T-helper 2 cell treated with Interferon-gamma antibody and Interleukin-4, amounts not matched to agents 100 ng/mL and 5 ng/mL, for 36 hours (primary cell): Measurements from ENCODE around the gene SERTM2. TPM values are rescaled to one million over a fixed set of nuclear protein-coding genes. Genes with fewer than 3 reads are reported as not detected.
"Not testable (repeated sequence)": the region's sequence is repeated elsewhere in the genome, so short reads cannot be mapped to it uniquely, and the experiment has no call there.

Experiments
- intact Hi-C: fragments of 100-400 bp; cut with micrococcal nuclease; formaldehyde crosslinking; loops from one replicate; pipeline ENCODE4 v1.15.1; 2023
- total RNA-seq: library from RNA; stranded (reverse); gene quantifications from 2 replicates; pipeline ENCODE4 v1.2.3, GENCODE V29; 2022

SERTM2 gene
- not detected in 2 replicates for total RNA-seq

DNA sequence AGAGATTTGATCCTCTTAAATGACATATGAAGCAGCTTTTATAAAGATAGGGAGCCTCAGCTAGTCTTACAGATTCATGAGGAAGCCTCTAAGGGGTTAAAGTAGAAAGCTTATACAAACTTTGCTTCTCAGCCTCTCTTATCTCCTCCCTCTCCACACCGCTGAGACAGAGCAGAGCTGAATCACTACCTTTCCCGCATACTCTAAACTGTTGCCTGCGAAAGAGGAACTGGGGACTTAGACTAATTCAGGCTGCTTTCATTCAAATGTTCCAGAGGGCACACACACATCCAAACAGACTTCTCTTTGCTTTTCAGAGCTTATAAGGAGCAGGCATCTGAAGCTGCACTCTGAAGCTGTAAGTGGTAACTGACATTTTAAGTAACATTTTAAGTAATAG is at the start of gene SERTM2:
Gene SERTM2, plus strand, starts transcription at position 169 of the 400 bp plus-strand sequence. CDS start 7,213 bp downstream, outside the sequence.
- intact Hi-C loops = no loop called here

DNA sequence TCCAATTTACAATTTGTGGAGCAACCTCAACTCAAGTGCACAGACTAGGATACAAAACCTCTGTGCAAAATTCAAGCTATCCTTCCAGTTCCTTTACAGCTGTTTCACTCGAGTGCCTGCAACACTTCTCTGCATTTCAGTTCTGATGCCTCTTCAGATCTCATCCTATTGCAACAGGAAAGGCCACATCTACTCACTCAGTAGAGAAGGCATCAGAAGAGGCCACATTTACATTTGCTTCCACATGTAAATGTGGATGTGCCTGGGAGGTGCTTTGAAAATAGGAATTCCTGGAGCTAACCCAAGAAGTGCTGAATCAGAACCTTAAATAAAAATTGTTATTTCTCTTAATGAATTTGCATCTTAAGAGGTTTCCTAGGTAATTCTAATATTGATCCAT is 45.8 kb upstream of the SERTM2 start:
- intact Hi-C loops = no loop called here

DNA sequence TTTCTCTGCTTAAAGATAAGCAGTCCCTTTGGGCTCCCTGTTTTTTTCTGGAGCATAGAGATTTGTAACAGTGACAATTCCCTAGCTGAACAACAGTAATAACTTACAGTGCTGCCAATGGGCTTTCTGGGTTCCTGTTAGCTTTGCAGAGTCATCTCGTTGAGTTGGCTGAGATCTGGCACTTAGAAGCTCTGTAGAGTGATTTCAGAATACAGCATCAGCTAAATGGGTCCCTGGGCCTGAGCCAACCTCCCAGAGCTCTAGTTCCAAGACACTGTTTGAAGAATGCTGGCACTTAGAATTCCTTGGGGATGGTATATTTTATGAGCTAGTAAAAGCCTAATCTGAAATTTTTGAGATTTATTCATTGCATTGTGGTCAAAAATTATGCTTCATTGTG is 43.5 kb upstream of the SERTM2 start:
- intact Hi-C loops = no loop called here

DNA sequence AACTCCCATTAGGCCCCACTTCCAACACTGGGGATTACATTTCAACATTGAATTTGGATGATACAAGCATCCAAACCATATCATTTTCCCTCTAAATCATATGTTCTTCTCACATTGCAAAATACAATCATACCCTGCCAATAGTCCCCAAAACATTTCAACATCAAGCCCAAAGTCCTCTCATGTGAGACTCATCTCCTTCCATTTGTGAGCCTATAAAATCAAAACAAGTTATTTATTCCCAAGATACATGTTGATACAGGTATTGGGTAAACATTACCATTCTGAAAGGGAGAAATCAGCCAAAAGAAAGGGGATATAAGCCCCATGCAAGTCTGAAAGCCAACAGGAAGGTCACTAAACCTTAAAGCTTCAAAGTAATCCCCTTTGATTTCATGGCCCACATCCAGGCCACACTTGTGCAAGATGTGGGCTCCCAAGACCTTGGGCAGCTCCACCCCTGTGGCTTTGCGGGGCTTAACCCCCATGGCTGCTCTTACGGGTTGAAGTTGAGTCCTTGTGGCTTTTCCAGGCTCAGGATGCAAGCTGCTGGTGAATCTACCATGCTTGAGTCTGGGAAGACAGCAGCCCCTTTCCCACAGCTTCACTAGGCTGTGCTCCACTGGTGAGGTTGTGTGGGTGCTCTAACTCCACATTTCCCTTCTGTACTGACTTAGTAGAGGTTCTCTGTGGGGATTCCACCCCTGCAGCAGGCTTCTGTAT is 40.6 kb upstream of the SERTM2 start:
- intact Hi-C loops = no loop called here

DNA sequence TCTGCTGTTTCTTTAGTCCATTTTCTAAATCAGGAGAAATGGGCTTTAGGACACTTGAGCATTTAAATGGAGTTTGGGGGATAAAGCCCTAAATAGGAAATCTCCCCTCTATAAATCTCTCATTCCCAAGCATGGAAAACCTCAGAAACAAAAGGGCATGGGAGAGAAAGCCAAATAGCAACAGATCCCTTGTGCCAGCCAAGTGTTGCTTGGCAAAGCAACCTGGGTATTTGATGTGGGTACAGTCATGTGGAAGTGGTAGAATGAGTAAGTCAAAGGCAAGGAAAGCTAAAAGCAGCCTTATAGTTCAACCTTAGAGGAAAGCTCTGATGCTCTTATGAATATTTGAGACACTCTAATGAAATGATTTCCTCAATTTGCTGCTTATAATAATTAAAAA is 29.5 kb upstream of the SERTM2 start:
- intact Hi-C loops = no loop called here

DNA sequence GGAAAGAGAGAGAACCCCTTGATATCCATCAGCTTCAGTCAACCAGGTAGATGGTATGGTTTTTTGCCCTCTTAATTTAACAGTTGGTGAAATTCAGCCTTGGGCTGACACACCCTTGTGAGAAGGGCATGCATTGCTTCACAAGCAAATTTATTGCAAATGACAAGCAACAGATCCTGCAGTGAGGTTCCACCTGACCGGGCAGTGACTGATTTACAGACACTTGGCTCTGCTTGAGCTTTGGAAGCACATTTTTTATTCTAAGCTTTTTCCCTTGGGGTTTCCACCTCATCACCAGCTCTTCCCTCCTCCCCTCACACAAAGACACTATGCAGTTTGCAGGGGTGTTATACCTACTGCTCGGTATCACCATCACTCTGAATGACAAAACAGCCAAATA is 28.3 kb upstream of the SERTM2 start:
- intact Hi-C loops = no loop called here

DNA sequence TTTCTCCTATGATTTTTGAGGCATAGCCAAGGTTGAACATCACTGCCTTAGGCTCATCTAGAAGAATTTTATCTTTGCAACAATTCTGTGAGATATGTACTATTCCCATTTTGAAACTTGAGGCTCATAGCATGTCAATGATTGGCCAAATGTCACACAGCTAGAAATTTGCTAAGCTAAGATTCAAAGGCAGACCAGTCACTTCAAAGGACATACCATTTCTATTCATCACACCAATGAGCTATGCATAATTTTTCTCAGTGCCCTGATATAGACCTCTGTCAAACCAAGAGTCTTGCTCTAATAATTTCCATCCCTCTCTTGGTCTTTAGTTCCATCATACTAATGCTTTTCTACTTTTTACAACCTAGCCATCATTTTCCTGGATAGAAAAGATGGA is 27.6 kb upstream of the SERTM2 start:
- intact Hi-C loops = no loop called here

DNA sequence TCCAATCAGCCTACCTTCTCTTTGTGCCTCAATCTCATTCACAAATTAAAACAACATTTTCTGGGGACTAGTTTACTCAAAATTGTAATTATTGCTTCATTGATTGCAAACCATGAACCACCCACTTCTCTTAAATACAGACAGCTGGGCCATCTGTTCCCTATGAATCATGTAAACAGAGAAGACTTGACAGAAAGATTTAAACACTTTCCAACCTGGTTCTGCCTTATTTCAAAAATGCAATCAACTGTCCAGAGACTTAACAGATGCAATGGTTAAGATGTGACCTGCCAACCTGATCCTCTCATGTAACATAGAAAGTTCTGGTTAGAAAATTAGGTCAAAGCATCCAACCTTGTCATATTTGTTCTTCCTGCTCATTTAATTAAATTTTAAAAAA is 20.8 kb upstream of the SERTM2 start:
- intact Hi-C loops = no loop called here

DNA sequence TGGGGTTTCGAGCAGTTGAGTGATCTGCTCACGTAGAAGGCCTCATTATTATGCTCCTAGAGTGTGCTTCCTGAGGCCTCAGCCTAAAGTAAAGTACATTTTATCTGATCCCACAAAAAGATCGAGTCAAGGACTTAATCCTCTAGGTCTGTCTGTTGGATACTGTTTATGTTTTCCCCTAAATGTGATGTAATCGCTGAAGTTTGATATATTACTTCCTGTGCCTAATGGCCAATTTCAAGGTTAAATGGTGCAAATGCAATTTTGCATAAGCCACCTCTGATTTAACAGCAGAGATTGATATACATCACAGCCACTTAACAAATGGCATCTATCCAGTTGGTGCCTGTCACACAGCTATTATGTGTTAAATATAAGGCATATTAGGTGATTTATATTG is 19.4 kb upstream of the SERTM2 start:
- intact Hi-C loops = no loop called here

DNA sequence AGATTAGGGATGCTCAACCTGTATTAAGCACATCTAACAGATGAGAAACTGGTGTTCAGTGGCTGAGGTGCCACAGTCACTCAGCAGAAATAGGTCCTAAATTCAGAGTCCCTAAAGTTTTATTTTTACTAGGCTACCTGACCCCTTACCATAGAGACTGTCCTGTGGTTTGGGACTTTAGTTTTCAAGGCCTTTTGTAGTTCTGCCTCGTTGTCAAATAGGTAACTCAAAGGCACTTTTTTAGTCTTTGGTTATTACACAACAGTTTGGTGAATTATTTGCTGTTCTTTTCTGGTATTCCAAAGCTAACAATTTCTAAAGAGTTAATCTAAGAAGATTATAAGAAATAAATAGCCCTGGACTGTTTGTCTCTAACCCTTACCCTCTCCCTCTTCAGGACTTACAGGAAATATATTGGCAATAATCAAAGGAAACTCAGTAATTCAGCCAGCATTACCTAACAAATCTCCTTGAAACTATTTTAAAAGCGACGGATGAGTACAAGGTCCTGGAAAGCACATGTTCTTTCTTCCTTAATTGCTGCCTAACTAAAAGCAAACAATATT is 12.8 kb upstream of the SERTM2 start:
- intact Hi-C loops = no loop called here

DNA sequence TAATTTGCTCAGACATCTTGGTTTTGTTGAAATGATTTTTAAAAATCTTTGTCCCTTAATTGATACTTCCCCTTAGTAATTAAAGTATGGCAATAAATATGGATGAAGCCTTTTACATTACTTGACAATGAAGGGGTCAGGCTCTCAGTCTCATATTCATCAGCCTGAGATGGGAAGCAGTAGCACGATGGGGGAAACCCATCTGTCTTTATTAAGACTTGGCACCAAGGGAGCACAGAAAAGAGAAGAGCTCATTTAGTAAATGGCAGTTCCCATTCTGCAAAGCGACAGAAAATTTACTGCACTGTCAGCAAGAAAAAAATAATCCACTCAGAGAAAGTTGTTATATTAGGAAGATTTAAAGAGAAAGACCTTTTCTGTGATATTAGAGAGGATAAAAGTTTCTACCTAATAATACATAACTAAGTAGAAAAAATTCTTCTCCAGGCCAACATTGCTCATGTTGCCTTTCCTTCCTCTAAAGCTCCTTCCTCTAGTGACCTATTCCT is 7.9 kb upstream of the SERTM2 start:
- intact Hi-C loops = no loop called here

DNA sequence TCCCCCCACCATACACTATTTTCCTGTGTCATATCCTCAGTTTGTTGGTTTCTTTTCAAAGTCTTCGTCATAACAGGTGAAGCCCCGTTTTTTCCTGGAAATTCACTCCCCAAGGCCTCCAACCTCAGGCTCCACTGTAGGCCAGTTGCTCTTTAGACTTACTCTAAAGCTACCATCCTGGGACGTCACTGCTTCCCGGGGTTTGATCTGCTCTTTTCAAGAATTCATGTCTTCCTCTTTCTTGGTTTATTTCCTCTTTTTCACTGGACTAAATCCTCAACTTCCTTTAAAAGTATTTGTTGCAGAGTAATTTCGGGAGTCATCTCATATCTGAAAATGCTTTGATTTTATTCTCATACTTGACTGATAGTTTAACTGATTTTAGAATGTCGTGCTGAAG is 6.5 kb upstream of the SERTM2 start:
- intact Hi-C loops = no loop called here

DNA sequence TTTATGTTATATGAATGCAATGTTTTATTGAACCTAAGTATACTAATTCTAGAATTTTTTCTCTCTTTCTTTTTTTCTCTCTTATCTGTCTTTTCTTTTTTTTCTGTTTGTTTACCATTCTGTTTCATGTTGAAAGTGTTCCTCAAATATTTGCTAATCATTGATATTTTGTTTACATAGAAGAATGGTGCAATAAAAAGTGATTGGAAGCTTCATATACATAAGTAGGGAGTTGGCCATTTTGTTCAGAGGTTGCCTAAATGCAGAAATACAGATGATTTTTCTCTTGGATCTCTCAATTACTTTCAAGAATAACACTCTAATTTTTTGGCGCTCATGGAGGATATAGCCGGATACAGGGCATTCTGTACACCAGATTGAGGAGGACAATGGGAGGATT is 5.7 kb upstream of the SERTM2 start:
- intact Hi-C loops = no loop called here

DNA sequence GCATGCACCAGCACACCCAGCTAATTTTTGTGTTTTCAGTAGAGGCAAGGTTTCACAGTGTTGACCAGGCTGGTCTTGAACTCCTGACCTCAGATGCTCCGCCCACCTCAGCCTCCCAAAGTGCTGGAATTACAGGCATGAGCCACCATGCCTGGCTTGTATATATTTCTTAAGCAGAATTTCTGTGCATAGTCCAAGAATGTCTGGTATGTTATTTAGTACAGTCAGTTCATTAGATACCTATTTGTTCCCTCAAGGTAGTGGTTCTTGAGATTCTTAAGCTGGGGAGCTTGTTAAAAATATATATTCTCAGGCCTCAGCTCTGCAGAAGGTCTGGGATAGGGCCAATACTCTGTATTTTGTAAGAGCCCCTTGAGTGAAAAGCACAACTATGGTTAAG is 4.6 kb upstream of the SERTM2 start:
- intact Hi-C loops = no loop called here

DNA sequence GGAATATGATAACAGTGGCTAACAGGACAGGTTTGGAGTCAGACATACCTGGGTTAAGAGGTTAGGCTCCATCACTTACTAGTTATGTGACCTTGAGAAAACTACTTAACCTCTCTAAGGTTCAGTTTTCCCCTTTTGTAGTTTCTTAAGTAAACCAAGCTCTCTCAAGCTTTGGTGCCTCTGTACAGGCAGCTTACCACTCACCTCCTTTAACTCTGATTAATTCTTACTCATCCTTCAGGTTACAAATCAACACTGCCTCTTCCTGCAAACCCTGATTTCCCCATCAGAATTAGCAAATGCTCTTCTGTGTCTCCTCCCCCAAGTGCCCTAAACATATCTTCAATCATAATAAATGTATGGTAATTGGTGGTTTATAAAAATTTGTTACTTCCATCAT is 3.5 kb upstream of the SERTM2 start:
- intact Hi-C loops = no loop called here

DNA sequence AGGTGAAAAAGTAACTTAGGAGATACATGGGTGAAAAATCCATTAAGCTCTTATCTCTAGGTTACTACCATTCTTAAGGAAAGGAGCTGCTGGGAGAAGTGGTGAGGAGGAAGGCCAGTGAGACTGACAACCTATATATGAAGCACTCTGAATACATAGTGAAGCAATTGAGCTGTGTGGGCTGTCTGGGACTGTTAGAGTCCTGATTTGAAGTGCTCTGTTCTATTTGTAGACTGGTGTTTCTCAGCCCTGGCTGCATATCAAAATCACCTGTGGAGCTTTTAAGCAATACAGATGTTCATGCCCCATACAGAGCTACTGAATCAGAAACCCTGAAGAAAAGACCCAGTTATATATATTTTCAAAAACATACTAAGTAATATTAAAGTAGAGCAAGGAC is 3.9 kb downstream of the SERTM2 start:
- intact Hi-C loops = no loop called here

DNA sequence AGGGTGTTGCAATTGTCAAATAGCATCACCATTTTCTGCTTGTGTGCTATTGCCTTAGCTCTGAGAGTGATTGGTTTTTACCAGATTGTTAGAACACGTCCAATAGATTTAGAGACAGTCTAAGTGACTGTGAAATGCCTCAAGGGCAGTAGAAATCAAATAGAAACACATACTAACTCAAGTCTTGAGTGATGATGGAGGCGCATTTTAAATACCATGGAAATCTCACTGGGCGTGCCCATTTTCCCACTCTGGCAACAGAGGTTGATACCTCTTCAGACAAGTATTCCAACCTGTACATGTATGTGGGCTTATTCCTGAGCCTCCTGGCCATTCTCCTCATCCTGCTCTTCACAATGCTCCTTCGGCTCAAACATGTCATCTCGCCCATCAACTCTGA is 7.2 kb downstream of the SERTM2 start:
- intact Hi-C loops = no loop called here

DNA sequence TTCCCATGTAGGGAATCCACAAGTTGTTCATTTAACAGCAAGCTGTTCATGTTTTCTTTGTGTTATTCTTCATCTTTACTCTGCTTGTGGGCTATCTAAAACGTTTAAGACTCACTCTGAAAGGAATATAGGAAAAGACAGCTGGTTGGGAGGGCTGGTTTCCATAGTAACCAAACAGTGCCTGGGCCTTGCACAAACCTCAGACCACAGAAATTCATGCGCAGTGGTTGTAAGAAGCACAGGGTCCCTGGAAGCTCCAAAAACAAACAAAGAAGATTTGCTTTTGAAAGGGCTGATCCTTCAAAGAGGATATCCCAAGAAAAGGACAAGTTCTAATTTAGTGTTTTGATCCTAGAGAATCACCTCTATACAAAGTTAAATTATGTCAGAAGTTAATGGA is 7.8 kb downstream of the SERTM2 start:
- intact Hi-C loops = no loop called here

DNA sequence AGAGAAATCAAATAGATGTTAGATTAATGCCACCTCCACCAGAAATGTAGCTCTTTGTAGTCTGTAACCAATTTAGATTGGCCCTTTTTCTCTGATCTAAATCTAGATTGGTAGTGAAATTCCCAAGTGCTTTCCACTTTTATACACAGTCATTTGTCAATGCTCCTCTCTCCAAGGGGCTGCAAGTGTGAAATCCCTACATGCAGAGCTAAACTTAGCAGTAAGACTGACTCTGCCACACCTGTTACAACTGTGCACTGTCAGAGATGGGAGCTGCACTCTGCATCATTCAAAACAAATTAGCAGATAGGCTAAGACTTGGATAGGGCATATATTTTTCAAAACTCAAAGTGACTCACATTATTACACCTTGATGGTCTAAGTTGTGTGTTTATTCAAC is 9.1 kb downstream of the SERTM2 start:
- intact Hi-C loops = no loop called here

DNA sequence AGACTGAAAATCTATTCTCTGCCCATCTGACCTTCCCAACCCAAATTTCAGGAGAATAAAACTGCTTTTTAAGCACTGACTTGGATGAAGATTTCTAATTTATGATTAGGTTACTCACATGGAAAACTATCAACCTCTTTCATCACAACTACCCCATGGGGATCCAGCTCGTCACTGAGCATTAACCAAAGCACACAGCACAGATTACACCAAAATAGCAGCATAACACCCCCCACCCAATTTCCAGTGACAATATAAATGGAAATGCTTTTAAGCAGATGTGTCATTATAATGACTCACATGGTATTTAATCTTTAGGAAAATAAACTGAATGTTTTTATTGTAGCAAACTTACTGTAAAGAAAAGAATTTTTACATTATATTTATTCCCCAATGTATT is 9.7 kb downstream of the SERTM2 start:
- intact Hi-C loops = no loop called here

DNA sequence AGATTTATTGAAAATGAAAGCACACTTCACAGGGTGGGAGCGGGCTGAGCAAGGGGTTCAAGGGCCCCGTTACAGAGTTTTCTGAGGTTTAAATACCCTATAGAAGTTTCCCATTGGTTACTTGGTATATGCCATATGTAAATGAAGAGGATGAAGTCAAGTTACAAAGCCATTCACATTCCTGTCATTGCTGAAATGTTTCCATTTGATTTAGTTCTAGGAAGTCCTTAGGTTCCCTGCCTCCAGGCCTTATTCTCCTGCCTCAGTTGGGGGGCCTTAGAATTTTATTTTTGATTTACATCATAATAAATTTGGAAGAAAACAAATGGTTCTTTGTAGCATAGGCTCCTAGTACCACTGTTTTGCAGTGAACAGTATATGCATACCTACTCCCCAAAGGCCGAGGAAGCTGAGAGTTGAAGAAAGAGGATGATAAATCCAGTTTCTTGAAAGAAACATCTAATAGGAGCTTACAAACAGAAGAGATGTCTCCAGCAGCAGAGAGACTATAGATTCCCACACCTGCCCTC is 31.8 kb downstream of the SERTM2 start:
- intact Hi-C loops = no loop called here

DNA sequence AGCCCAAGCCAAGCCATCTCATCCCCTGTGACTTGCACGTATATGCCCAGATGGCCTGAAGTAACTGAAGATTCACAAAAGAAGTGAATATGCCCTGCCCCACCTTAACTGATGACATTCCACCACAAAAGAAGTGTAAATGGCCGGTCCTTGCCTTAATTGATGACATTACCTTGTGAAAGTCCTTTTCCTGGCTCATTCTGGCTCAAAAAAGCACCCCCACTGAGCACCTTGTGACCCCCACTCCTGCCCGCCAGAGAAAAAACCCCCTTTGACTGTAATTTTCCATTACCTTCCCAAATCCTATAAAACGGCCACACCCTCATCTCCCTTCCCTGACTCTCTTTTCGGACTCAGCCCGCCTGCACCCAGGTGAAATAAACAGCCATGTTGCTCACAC is 37.8 kb downstream of the SERTM2 start:
- intact Hi-C loops = not testable (repeated sequence)

DNA sequence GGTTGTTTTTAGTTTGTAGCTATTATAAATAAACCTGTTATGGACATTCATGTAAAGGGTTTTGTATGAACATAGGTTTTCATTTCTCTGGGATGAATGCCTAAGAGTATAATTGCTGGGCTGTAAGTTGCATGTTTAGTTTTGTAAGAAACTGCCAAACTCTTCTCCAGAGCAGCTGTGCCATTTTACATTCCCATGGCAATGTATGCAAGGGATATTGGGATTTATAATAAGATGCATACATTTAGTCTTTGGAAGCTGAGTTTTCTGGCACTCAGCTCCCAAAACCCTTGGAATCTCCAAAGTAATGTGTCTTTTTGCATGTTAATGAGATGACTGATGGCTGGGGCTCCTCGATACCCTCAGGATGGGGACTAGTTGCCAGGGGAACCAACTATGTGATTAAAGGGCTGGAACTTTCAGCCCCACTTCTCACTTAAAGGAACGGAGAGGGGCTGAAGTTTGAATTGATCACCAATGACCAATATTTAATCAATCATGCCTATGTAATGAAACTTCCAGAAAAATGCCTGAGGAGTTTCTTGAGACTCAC is 44.0 kb downstream of the SERTM2 start:
- intact Hi-C loops = no loop called here
